Right lobe of liver (tissue), 6 donors: Measurements from ENCODE around the gene GSDMA. TPM values are rescaled to one million over a fixed set of nuclear protein-coding genes. Genes with fewer than 3 reads are reported as not detected.
"Not testable (repeated sequence)": the region's sequence is repeated elsewhere in the genome, so short reads cannot be mapped to it uniquely, and the experiment has no call there.

Experiments used
- ATAC-seq, 4 donors: fragments of 200-7000 bp; cut with Tn5 transposase; one replicate each; pipeline ENCODE4 v1.9.1; 2020; ENCODE audit warnings: mild to moderate bottlenecking in 4 of 4, moderate library complexity in 4 of 4
- DNase-seq, 3 donors: peaks; one replicate each; pipeline ENCODE4 v3.0.0-alpha.2; 2020
- H3K27ac ChIP-seq, 3 donors: fragments of 200-600 bp; one replicate each; pipeline ENCODE4 v1.8.0; 2022
- H3K27me3 ChIP-seq, 2 donors: fragments of 200-600 bp; one replicate each; pipeline ENCODE4 v1.8.0; 2022
- H3K36me3 ChIP-seq, 4 donors: fragments of 200-600 bp; sonication (generic) in 1 of 4; one replicate each; pipeline versions ENCODE4 v1.5.1 to v1.8.0; 2017 to 2022; ENCODE audit warnings: control low read depth in 1 of 4
- H3K4me1 ChIP-seq, 4 donors: fragments of 200-600 bp; sonication (generic) in 1 of 4; one replicate each; pipeline versions ENCODE4 v1.5.1 to v1.8.0; 2017 to 2022; ENCODE audit warnings: control low read depth in 1 of 4
- H3K4me3 ChIP-seq, 3 donors: fragments of 200-600 bp; one replicate each; pipeline ENCODE4 v1.8.0; 2022
- H3K9me3 ChIP-seq, 4 donors: fragments of 200-600 bp; sonication (generic) in 1 of 4; one replicate each; pipeline versions ENCODE4 v1.5.1 to v1.8.0; 2017 to 2022; ENCODE audit warnings: control low read depth in 1 of 4
- POLR2A ChIP-seq: fragments of 450-650 bp; IDR thresholded peaks from one replicate; pipeline ENCODE4 v1.6.1; 2017; ENCODE audit warnings: antibody characterized with exemption, mild to moderate bottlenecking
- WGBS: methylation state at CpG from one replicate; pipeline ENCODE4 v1.1.6; 2018; ENCODE audit warnings: low coverage, low lambda C conversion rate; ENCODE audit not compliant: insufficient coverage; ENCODE audit errors: missing lambda C conversion rate; 5-methylcytosine and 5-hydroxymethylcytosine counted together
- intact Hi-C, 2 donors: fragments of 100-400 bp; cut with DNase I; formaldehyde crosslinking; loops; one replicate each; pipeline versions ENCODE4 v1.11.2 to v1.14.1; 2022
- total RNA-seq, 6 experiments: library from RNA; depleted of rRNA in 2 of 6; stranded (reverse); fragments of >200 nt in 2 of 6; fragmentation: NEBNext Ultra II Directional in 3 of 6; extraction: Animal tissue kit (Norgen Biotek cat#: 25700) in 3 of 6; gene quantifications; one replicate each; pipeline versions ENCODE4 v1.1.0 to v1.2.4, GENCODE V29; 2016 to 2023
- TF ChIP-seq, protein P1 (sequence below), 4 donors: fragments of 200-600 bp in 3 of 4; fragments of 450-650 bp in 1 of 4; IDR thresholded peaks; one replicate each; pipeline versions ENCODE4 v1.5.1 to v1.8.0; 2016 to 2022; ENCODE audit warnings: antibody characterized with exemption in 4 of 4, mild to moderate bottlenecking in 2 of 4
- donor health status: DM: no; HTN: yes; CAD: no.
- donor health status: DM: no; HTN: no; CAD: no.
- donor health status: DM: no; HTN: no; CAD: no.
- donor health status: DM: no; HTN: yes; CAD: no.
- donor health status: DM: no; HTN: yes; CAD: no.

GSDMA gene
- total RNA-seq, 6 experiments from 2014 or later = 0.42 to 0.99 TPM; not detected in 4

DNA sequence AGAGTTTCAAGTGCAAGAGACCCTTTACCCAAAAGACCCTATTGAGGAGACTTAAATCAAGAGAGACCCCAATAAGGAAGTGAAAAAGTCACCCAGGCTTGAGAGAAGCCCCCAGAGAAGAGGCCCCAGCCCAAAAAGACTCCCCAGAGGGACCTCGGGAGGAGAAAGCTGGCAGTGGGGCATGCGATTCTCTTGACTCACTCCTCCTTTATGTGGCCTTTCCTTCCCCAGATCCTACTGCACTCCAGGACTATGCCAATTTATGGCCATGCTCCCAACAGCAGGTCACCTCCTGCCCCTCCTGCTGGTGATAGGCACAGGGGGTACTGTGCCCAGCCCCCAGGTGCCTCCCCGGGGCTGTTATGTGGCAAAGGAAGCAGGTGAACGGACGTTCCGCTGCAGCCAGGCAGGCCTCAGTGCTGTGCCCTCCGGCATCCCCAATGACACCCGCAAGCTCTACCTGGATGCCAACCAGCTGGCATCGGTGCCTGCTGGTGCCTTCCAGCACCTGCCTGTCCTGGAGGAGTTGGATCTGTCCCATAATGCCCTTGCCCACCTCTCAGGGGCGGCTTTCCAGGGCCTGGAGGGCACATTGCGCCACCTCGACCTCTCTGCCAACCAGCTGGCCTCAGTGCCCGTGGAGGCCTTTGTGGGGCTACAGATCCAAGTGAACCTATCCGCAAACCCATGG lies 19.0 kb upstream of the GSDMA start:
- no peaks in the 10 kb centered on the region for H3K27me3 ChIP-seq
- peak overlapping the region in 2 of 3 donors; percentile 33 to 43 for H3K4me3 ChIP-seq
- TF ChIP-seq, protein P1, sequence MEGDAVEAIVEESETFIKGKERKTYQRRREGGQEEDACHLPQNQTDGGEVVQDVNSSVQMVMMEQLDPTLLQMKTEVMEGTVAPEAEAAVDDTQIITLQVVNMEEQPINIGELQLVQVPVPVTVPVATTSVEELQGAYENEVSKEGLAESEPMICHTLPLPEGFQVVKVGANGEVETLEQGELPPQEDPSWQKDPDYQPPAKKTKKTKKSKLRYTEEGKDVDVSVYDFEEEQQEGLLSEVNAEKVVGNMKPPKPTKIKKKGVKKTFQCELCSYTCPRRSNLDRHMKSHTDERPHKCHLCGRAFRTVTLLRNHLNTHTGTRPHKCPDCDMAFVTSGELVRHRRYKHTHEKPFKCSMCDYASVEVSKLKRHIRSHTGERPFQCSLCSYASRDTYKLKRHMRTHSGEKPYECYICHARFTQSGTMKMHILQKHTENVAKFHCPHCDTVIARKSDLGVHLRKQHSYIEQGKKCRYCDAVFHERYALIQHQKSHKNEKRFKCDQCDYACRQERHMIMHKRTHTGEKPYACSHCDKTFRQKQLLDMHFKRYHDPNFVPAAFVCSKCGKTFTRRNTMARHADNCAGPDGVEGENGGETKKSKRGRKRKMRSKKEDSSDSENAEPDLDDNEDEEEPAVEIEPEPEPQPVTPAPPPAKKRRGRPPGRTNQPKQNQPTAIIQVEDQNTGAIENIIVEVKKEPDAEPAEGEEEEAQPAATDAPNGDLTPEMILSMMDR (IDR thresholded peaks at IDR 0.05) = no peak
- no peak for TF ChIP-seq POLR2A
- ATAC-seq = peak; percentile 81 to 95 (median 92)
- 30% methylated on average over 9 of the region's 14 CpGs for WGBS
- peak; percentile 76 to 96 (median 95) for DNase-seq
- peak overlapping the region in 2 of 3 donors; percentile 58 for H3K27ac ChIP-seq
- H3K36me3 ChIP-seq = no peaks in the 10 kb centered on the region
- H3K4me1 ChIP-seq = peaks cover 0 to 8% (median 0%) of the 10 kb centered on the region in 4 donors
- intact Hi-C loops = no loop called here
- no peaks in the 10 kb centered on the region for H3K9me3 ChIP-seq

DNA sequence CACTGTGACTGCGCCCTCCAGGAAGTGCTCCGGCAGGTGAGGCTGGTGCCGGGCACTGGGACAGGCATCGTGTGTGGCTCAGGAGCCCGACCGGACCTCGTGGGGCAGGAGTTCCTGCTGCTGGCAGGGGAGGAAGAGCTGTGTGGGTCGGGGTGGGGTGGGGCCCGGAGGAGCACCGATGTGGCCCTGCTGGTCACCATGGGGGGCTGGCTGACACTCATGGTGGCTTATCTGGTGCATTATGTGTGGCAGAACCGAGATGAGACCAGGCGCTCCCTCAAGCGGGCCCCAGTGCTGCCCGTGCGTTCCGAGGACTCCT lies 18.5 kb upstream of the GSDMA start:
- TF ChIP-seq, protein P1 (IDR thresholded peaks at IDR 0.05) = no peak
- TF ChIP-seq POLR2A = no peak
- H3K27ac ChIP-seq = peak overlapping the region in 2 of 3 donors; percentile 58
- intact Hi-C loops = no loop called here
- no peaks in the 10 kb centered on the region for H3K36me3 ChIP-seq
- peak overlapping the region in 2 of 3 donors; percentile 33 to 43 for H3K4me3 ChIP-seq
- ATAC-seq = peak in 1 of 4 donors; percentile 4
- H3K27me3 ChIP-seq = no peaks in the 10 kb centered on the region
- no CpG with 5 or more reads among the region's 16 CpGs for WGBS
- H3K9me3 ChIP-seq = no peaks in the 10 kb centered on the region
- DNase-seq = no peak
- peaks cover 0 to 8% (median 0%) of the 10 kb centered on the region in 4 donors for H3K4me1 ChIP-seq

DNA sequence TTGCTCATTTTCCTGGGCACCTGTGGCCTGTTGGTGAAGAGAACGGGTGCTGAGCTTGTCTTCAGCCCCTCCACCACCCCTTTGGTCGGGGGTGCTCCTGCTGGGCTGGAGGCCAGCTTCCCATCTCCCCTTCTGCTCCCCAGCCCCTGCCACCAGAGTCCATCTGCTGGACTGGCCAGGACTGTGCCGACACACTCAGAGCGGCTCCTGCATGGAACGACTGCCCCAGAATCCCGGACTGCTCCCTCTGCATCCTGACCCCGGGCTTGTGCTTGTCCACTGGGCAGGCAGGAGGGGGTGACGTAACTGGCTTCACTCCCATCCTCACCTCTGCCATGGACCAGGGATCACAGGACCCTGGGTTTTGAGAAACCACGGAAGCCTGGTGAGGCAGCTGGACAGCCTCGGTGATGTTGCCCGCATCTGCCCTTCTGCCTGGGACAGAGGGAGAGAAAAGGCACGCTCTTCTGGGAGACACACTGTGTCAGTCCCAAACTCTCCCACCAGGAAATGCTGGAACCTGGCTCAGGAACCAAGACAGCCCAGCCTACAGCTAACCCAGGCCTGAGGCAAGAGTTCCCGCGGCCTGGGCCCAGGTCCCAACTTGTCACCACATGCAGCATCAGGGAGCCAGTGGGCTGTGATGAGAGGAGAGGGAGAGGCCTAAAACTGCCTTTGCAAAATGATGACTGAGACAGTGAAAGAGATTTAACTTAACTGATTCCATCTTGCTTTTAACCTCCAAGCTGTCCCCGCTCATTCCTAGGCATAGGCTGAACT lies 16.1 kb upstream of the GSDMA start:
- WGBS = 100% methylated on average over 1 of the region's 15 CpGs
- ATAC-seq (no peak), DNase-seq (no peak)
- intact Hi-C loops = no loop called here
- H3K27me3 ChIP-seq = no peaks in the 10 kb centered on the region
- H3K27ac ChIP-seq = no peak overlapping the region
- peaks cover 0 to 23% (median 5%) of the 10 kb centered on the region in 4 donors for H3K4me1 ChIP-seq
- TF ChIP-seq, protein P1 (IDR thresholded peaks at IDR 0.05) = no peak
- no peak for TF ChIP-seq POLR2A
- no peak overlapping the region for H3K4me3 ChIP-seq
- H3K9me3 ChIP-seq = no peaks in the 10 kb centered on the region
- no peaks in the 10 kb centered on the region for H3K36me3 ChIP-seq

DNA sequence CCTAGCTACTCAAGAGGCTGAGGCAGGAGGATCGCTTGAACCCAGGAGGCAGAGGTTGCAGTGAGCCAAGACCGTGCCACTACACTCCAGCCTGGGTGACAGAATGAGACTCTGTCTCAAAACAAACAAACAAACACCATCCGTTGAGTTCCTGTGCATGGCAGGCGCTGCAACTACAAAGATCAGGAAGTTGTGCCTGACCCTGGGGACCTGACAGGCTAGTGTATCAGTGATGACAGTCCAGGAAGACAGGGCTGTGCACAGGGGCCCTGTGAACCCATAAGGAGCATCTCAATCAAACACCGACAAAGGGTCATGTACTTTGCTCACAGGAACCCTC lies 14.3 kb upstream of the GSDMA start:
- ATAC-seq, H3K4me3 ChIP-seq, H3K27ac ChIP-seq, H3K36me3 ChIP-seq, DNase-seq, H3K27me3 ChIP-seq, H3K9me3 ChIP-seq, intact Hi-C loops: not testable (repeated sequence)
- WGBS = 40% methylated on average over 3 of the region's 5 CpGs
- H3K4me1 ChIP-seq = peaks cover 0 to 28% (median 5%) of the 10 kb centered on the region in 4 donors

DNA sequence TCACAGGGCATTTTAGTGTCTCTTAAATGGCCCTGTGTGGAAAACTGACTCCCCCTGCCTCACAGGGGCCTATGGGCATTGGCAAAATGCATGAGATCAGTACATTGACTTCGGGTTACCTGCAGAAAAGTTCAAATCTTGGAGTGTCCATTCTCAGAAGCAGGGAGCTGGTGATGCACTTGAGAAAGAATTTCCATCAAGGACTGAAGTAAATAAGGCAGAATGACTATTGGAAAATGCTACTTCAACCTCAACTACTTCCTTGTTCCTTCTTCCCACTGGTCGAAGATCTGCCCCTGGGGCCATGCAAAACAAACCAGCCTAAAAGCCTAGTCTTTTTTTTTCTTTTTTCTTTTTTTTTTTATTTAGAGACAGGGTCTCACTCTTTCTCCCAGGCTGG lies 13.8 kb upstream of the GSDMA start:
- H3K4me1 ChIP-seq = peaks cover 0 to 23% (median 5%) of the 10 kb centered on the region in 4 donors
- H3K4me3 ChIP-seq = no peak overlapping the region
- no peaks in the 10 kb centered on the region for H3K36me3 ChIP-seq
- WGBS = 80% methylated on average over 2 of the region's 2 CpGs
- no peaks in the 10 kb centered on the region for H3K9me3 ChIP-seq
- no peaks in the 10 kb centered on the region for H3K27me3 ChIP-seq
- no peak overlapping the region for H3K27ac ChIP-seq
- ATAC-seq = no peak
- no peak for DNase-seq
- TF ChIP-seq, protein P1 (IDR thresholded peaks at IDR 0.05) = no peak
- no peak for TF ChIP-seq POLR2A
- intact Hi-C loops = no loop called here
